ENCODE measurements around the gene NKRF.
"Not testable (repeated sequence)": the region's sequence is repeated elsewhere in the genome, so short reads cannot be mapped to it uniquely, and the experiment has no call there.

Gene NKRF

GRCh38 chrX:119646515-119646914 is 40.3 kb upstream of the NKRF start:
- TF ChIP-seq CTCF (IDR thresholded peaks at IDR 0.05; ENCODE audit: low read length, missing control alignments) = no peak
- no peak for DNase-seq (ENCODE audit: low read depth)
- no peak overlapping the region for H3K4me3 ChIP-seq (replicated peaks; ENCODE audit: low read depth, low read length)

GRCh38 chrX:119643696-119644095 is 37.5 kb upstream of the NKRF start:
- DNase-seq (ENCODE audit: low read depth) = no peak
- no peak for TF ChIP-seq CTCF (IDR thresholded peaks at IDR 0.05; ENCODE audit: low read length, missing control alignments)

GRCh38 chrX:119640731-119641170 is 34.5 kb upstream of the NKRF start:
- TF ChIP-seq CTCF (IDR thresholded peaks at IDR 0.05; ENCODE audit: low read length, missing control alignments) = no peak
- H3K4me3 ChIP-seq (replicated peaks; ENCODE audit: low read depth, low read length) = no peak overlapping the region
- DNase-seq (ENCODE audit: low read depth) = no peak

More at GRCh38 chrX:119643696-119644095, 37.5 kb upstream of the NKRF start:
- H3K4me3 ChIP-seq (replicated peaks; ENCODE audit: low read depth, low read length) = no peak overlapping the region

- H3K4me3 ChIP-seq (replicated peaks; ENCODE audit: low read depth, low read length) = no peak overlapping the region
- no peak for DNase-seq (ENCODE audit: low read depth)
- TF ChIP-seq CTCF (IDR thresholded peaks at IDR 0.05; ENCODE audit: low read length, missing control alignments) = no peak
Observed at GRCh38 chrX:119638725-119639471, 32.7 kb upstream of the NKRF start.

GRCh38 chrX:119637421-119637820 is 31.2 kb upstream of the NKRF start:
- H3K4me3 ChIP-seq (replicated peaks; ENCODE audit: low read depth, low read length); DNase-seq (ENCODE audit: low read depth): not testable (repeated sequence)

GRCh38 chrX:119636419-119636818 is 30.2 kb upstream of the NKRF start:
- DNase-seq (ENCODE audit: low read depth) = no peak
- TF ChIP-seq CTCF (IDR thresholded peaks at IDR 0.05; ENCODE audit: low read length, missing control alignments) = no peak
- no peak overlapping the region for H3K4me3 ChIP-seq (replicated peaks; ENCODE audit: low read depth, low read length)

- no peak for TF ChIP-seq CTCF (IDR thresholded peaks at IDR 0.05; ENCODE audit: low read length, missing control alignments)
Observed at GRCh38 chrX:119635799-119636198, 29.6 kb upstream of the NKRF start.

More at GRCh38 chrX:119635799-119636198, 29.6 kb upstream of the NKRF start:
- H3K4me3 ChIP-seq (replicated peaks; ENCODE audit: low read depth, low read length) = no peak overlapping the region
- no peak for DNase-seq (ENCODE audit: low read depth)
